CD4-positive, alpha-beta T cell (primary cell): ENCODE results near the gene HMCN2. TPM values are rescaled to one million over a fixed set of nuclear protein-coding genes. Genes with fewer than 3 reads are reported as not detected.

Experiments used
- ATAC-seq: fragments of 200-7000 bp; cut with Tn5 transposase; one replicate; pipeline ENCODE4 v1.10.0; 2022; ENCODE audit warnings: mild to moderate bottlenecking; ENCODE audit not compliant: poor library complexity
- CTCF ChIA-PET: fragments of 350-600 bp; sonication (Branson Sonifier 250); formaldehyde crosslinking; loops from one replicate; lab custom pipeline; 2021; ENCODE audit warnings: antibody characterized with exemption, inconsistent platforms; lab: Charles Lee
- POLR2A ChIA-PET: fragments of 350-600 bp; sonication (Branson Sonifier 250); formaldehyde crosslinking; loops from one replicate; lab custom pipeline; 2021; ENCODE audit warnings: antibody characterized with exemption, inconsistent platforms; lab: Charles Lee
- DNase-seq, 14 experiments: peaks; one replicate each; pipeline ENCODE4 v3.0.0-alpha.2; 2013 to 2020; ENCODE audit warnings: mixed read lengths in 2 of 14
- H3K27ac ChIP-seq, 2 donors: one replicate each; pipeline versions ENCODE4 v1.5.1 to v1.7.0; 2013; ENCODE audit warnings: low read length in 2 of 2, low read depth in 1 of 2, mild to moderate bottlenecking in 1 of 2
- H3K27me3 ChIP-seq, 2 experiments: 1 replicate in 1 of 2; 2 replicates in 1 of 2; pipeline versions ENCODE4 v1.6.1 to v1.7.0; 2013; ENCODE audit warnings: low read length in 2 of 2, control low read depth in 1 of 2, mild to moderate bottlenecking in 1 of 2, moderate library complexity in 1 of 2; ENCODE audit not compliant: insufficient read depth in 2 of 2, control insufficient read depth in 1 of 2
- H3K36me3 ChIP-seq: one replicate; pipeline ENCODE4 v1.6.1; 2013; ENCODE audit warnings: low read length, control low read depth; ENCODE audit not compliant: insufficient read depth
- H3K4me1 ChIP-seq: one replicate; pipeline ENCODE4 v1.6.1; 2013; ENCODE audit warnings: low read length, control low read depth; ENCODE audit not compliant: insufficient read depth
- H3K4me3 ChIP-seq: one replicate; pipeline ENCODE4 v1.5.1; 2013; ENCODE audit warnings: mild to moderate bottlenecking, low read length, moderate library complexity
- H3K9me3 ChIP-seq, 2 experiments: 1 replicate in 1 of 2; 2 replicates in 1 of 2; pipeline versions ENCODE4 v1.6.1 to v1.7.0; 2013; ENCODE audit warnings: low read length in 2 of 2, mild to moderate bottlenecking in 2 of 2, control low read depth in 1 of 2, moderate library complexity in 1 of 2; ENCODE audit not compliant: control insufficient read depth in 1 of 2, insufficient read depth in 1 of 2
- H3K27ac Mint-ChIP-seq: one replicate; pipeline ENCODE4 v1.8.0; 2020; ENCODE audit warnings: mixed read lengths
- H3K27me3 Mint-ChIP-seq: one replicate; pipeline ENCODE4 v1.8.0; 2021; ENCODE audit warnings: mixed read lengths
- H3K36me3 Mint-ChIP-seq: one replicate; pipeline ENCODE4 v1.8.0; 2021; ENCODE audit warnings: low read depth, mixed read lengths
- H3K4me1 Mint-ChIP-seq: one replicate; pipeline ENCODE4 v1.8.0; 2021; ENCODE audit warnings: low read depth, mixed read lengths
- H3K4me3 Mint-ChIP-seq: one replicate; pipeline ENCODE4 v1.8.0; 2020; ENCODE audit warnings: mild to moderate bottlenecking, mixed read lengths
- H3K9me3 Mint-ChIP-seq: one replicate; pipeline ENCODE4 v1.8.0; 2020; ENCODE audit warnings: mixed read lengths
- CTCF ChIP-seq: fragments of 200-600 bp; IDR thresholded peaks from one replicate; pipeline ENCODE4 v1.8.0; 2022; ENCODE audit warnings: antibody characterized with exemption, mild to moderate bottlenecking
- intact Hi-C, 2 experiments: fragments of 100-400 bp; cut with DNase I in 1 of 2; cut with micrococcal nuclease in 1 of 2; formaldehyde crosslinking; loops; one replicate each; pipeline versions ENCODE4 v1.15.1 to v1.9.0; 2023 to 2025; cut with DNase I, micrococcal nuclease
- total RNA-seq, 174 experiments: library from RNA in 2 of 174; stranded (reverse) in 2 of 174; gene quantifications; one replicate each; pipeline ENCODE4 v1.2.3 and lab custom pipeline; 2021 to 2026

The HMCN2 gene
- total RNA-seq, 2 experiments from 2014 or later = not detected

- no peak for ATAC-seq
- Mint-ChIP-seq H3K4me1 (no peaks in the 10 kb centered on the region), H3K27ac (no peak overlapping the region), H3K4me3 (no peak overlapping the region), H3K9me3 (no peaks in the 10 kb centered on the region), H3K27me3 (peaks cover 48% of the 10 kb centered on the region), H3K36me3 (no peaks in the 10 kb centered on the region)
- H3K4me1 ChIP-seq = no peaks in the 10 kb centered on the region
- peaks cover 7 to 32% of the 10 kb centered on the region in 2 experiments for H3K27me3 ChIP-seq
- ChIA-PET CTCF (no interaction called here), POLR2A (no interaction called here)
- DNase-seq = no peak
- H3K4me3 ChIP-seq = no peak overlapping the region
- no peak overlapping the region for H3K27ac ChIP-seq
- intact Hi-C loops = no loop called here
- H3K36me3 ChIP-seq = no peaks in the 10 kb centered on the region
- H3K9me3 ChIP-seq = peaks cover 0 to 5% of the 10 kb centered on the region in 2 experiments
- no peak for TF ChIP-seq CTCF
These were observed 67.6 kb downstream of the HMCN2 start for GRCh38 chr9:130333041-130333711.

GRCh38 chr9:130333712-130334062, 68.1 kb downstream of the HMCN2 start:
- peaks cover 42% of the 10 kb centered on the region for H3K27me3 Mint-ChIP-seq
- CTCF ChIA-PET = no interaction called here
- no peak for ATAC-seq

GRCh38 chr9:130334915-130335314, 69.4 kb downstream of the HMCN2 start:
- peaks cover 0 to 5% of the 10 kb centered on the region in 2 experiments for H3K9me3 ChIP-seq
- intact Hi-C loops = no loop called here
- no peaks in the 10 kb centered on the region for H3K4me1 ChIP-seq
- TF ChIP-seq CTCF = no peak
- DNase-seq (no peak), ATAC-seq (no peak)
- peaks cover 7 to 19% of the 10 kb centered on the region in 2 experiments for H3K27me3 ChIP-seq
- no peaks in the 10 kb centered on the region for H3K36me3 ChIP-seq
- Mint-ChIP-seq H3K27ac (no peak overlapping the region), H3K27me3 (peaks cover 36% of the 10 kb centered on the region), H3K4me3 (no peak overlapping the region), H3K4me1 (no peaks in the 10 kb centered on the region), H3K9me3 (no peaks in the 10 kb centered on the region), H3K36me3 (no peaks in the 10 kb centered on the region)
- no peak overlapping the region for H3K27ac ChIP-seq
- POLR2A ChIA-PET = no interaction called here
- no peak overlapping the region for H3K4me3 ChIP-seq
- CTCF ChIA-PET = no interaction called here

More at GRCh38 chr9:130333712-130334062, 68.1 kb downstream of the HMCN2 start:
- intact Hi-C loops = no loop called here
- POLR2A ChIA-PET = no interaction called here
- DNase-seq = no peak
- no peaks in the 10 kb centered on the region for H3K4me1 Mint-ChIP-seq
- H3K36me3 Mint-ChIP-seq = no peaks in the 10 kb centered on the region
- Histone ChIP-seq H3K9me3 (peaks cover 0 to 5% of the 10 kb centered on the region in 2 experiments), H3K4me1 (no peaks in the 10 kb centered on the region), H3K4me3 (no peak overlapping the region), H3K36me3 (no peaks in the 10 kb centered on the region), H3K27ac (no peak overlapping the region), H3K27me3 (peaks cover 7 to 27% of the 10 kb centered on the region in 2 experiments)
- no peak for TF ChIP-seq CTCF
- no peak overlapping the region for H3K27ac Mint-ChIP-seq
- H3K9me3 Mint-ChIP-seq = no peaks in the 10 kb centered on the region
- H3K4me3 Mint-ChIP-seq = no peak overlapping the region
